B cell (primary cell): ENCODE measurements around the gene PTPN22. TPM values are rescaled to one million over a fixed set of nuclear protein-coding genes. Genes with fewer than 3 reads are reported as not detected.

Source experiments
- ATAC-seq: fragments of 200-7000 bp; cut with Tn5 transposase; one replicate; pipeline ENCODE4 v1.10.0; 2021; ENCODE audit warnings: low read depth, mild to moderate bottlenecking, moderate number of reproducible peaks, moderate library complexity
- CTCF ChIA-PET: fragments of 350-600 bp; sonication (Branson Sonifier 250); formaldehyde crosslinking; loops from one replicate; lab custom pipeline; 2021; ENCODE audit warnings: antibody characterized with exemption, inconsistent platforms; lab: Charles Lee
- POLR2A ChIA-PET: fragments of 350-600 bp; sonication (Branson Sonifier 250); formaldehyde crosslinking; loops from one replicate; lab custom pipeline; 2021; ENCODE audit warnings: antibody characterized with exemption; lab: Charles Lee
- DNase-seq: peaks from one replicate; pipeline ENCODE4 v3.0.0; 2013
- H2AFZ ChIP-seq: 2 replicates; pipeline ENCODE4 v1.6.1; 2012; ENCODE audit warnings: mild to moderate bottlenecking, low read depth, low read length; ENCODE audit not compliant: insufficient read depth, poor library complexity, severe bottlenecking
- H3K27ac ChIP-seq, 2 donors: 1 replicate in 1 of 2; 2 replicates in 1 of 2; pipeline ENCODE4 v1.5.1; 2012 to 2013; ENCODE audit warnings: low read length in 2 of 2, mild to moderate bottlenecking in 2 of 2, moderate library complexity in 1 of 2
- H3K27me3 ChIP-seq, 4 experiments: fragments of 200-600 bp in 1 of 4; sonication (generic) in 1 of 4; replicated peaks in 1 of 4; 1 replicate in 2 of 4; 2 replicates in 2 of 4; pipeline versions ENCODE4 v1.6.1 to v1.7.0; 2013 to 2016; ENCODE audit warnings: low read length in 3 of 4, mild to moderate bottlenecking in 2 of 4, mixed read lengths in 1 of 4, moderate library complexity in 1 of 4; ENCODE audit not compliant: insufficient read depth in 4 of 4, control insufficient read depth in 3 of 4; ENCODE audit errors: control extremely low read depth in 1 of 4
- H3K36me3 ChIP-seq, 2 experiments: replicated peaks in 1 of 2; 1 replicate in 1 of 2; 2 replicates in 1 of 2; pipeline versions ENCODE4 v1.6.1 to v1.7.1; 2013; ENCODE audit warnings: low read length in 1 of 2; ENCODE audit not compliant: insufficient read depth in 2 of 2, control insufficient read depth in 1 of 2; ENCODE audit errors: control extremely low read depth in 1 of 2, extremely low read depth in 1 of 2
- H3K4me1 ChIP-seq, 2 donors: fragments of 200-600 bp in 1 of 2; sonication (generic) in 1 of 2; 1 replicate in 1 of 2; 2 replicates in 1 of 2; pipeline versions ENCODE4 v1.5.1 to v1.6.1; 2013 to 2017; ENCODE audit warnings: low read length in 2 of 2; ENCODE audit not compliant: control insufficient read depth in 2 of 2, insufficient read depth in 2 of 2
- H3K4me2 ChIP-seq: replicated peaks from 2 replicates; pipeline ENCODE3; 2012; ENCODE audit warnings: mild to moderate bottlenecking, low read depth, low read length; ENCODE audit not compliant: poor library complexity, severe bottlenecking
- H3K4me3 ChIP-seq, 5 experiments: fragments of 200-600 bp in 1 of 5; sonication (generic) in 1 of 5; 1 replicate in 3 of 5; 2 replicates in 2 of 5; pipeline versions ENCODE4 v1.5.1 to v1.7.0; 2011 to 2016; ENCODE audit warnings: low read length in 4 of 5, mild to moderate bottlenecking in 4 of 5, low read depth in 2 of 5, control low read depth in 1 of 5, moderate library complexity in 1 of 5; ENCODE audit not compliant: insufficient read depth in 1 of 5; ENCODE audit errors: control extremely low read depth in 1 of 5, extremely low read depth in 1 of 5
- H3K79me2 ChIP-seq: fragments of 200-600 bp; sonication (generic); one replicate; pipeline ENCODE4 v1.6.0; 2016; ENCODE audit warnings: low read length; ENCODE audit not compliant: control insufficient read depth, insufficient read depth
- H3K9ac ChIP-seq: fragments of 200-600 bp; sonication (generic); 2 replicates; pipeline ENCODE4 v1.6.1; 2017; ENCODE audit warnings: mild to moderate bottlenecking, low read length, moderate library complexity
- H3K9me3 ChIP-seq, 3 donors: one replicate each; pipeline versions ENCODE4 v1.6.1 to v1.7.1; 2013; ENCODE audit warnings: low read length in 2 of 3; ENCODE audit not compliant: control insufficient read depth in 2 of 3, insufficient read depth in 1 of 3; ENCODE audit errors: control extremely low read depth in 1 of 3
- H4K20me1 ChIP-seq: 2 replicates; pipeline ENCODE4 v1.6.0; 2012; ENCODE audit warnings: mild to moderate bottlenecking, low read length; ENCODE audit not compliant: insufficient read depth, control insufficient read depth, poor library complexity, severe bottlenecking
- H3K27ac Mint-ChIP-seq: one replicate; pipeline ENCODE4 v1.8.0; 2021; ENCODE audit warnings: mixed read lengths
- H3K27me3 Mint-ChIP-seq: one replicate; pipeline ENCODE4 v1.8.0; 2021; ENCODE audit warnings: mixed read lengths
- H3K4me1 Mint-ChIP-seq: one replicate; pipeline ENCODE4 v1.8.0; 2021; ENCODE audit warnings: mixed read lengths
- H3K4me3 Mint-ChIP-seq: one replicate; pipeline ENCODE4 v1.8.0; 2021; ENCODE audit warnings: mixed read lengths
- H3K9me3 Mint-ChIP-seq: one replicate; pipeline ENCODE4 v1.8.0; 2022; ENCODE audit warnings: mixed read lengths; ENCODE audit not compliant: insufficient read depth
- CTCF ChIP-seq: fragments of 200-600 bp; IDR thresholded peaks from one replicate; pipeline ENCODE4 v1.8.0; 2022; ENCODE audit warnings: antibody characterized with exemption, mild to moderate bottlenecking
- WGBS: methylation state at CpG from one replicate; pipeline ENCODE4 v1.1.5; 2013; ENCODE audit warnings: missing lambda C conversion rate; ENCODE audit not compliant: insufficient coverage; 5-methylcytosine and 5-hydroxymethylcytosine counted together
- intact Hi-C: fragments of 100-400 bp; cut with micrococcal nuclease; formaldehyde crosslinking; loops from one replicate; pipeline ENCODE4 v1.10.0; 2022
- polyA plus RNA-seq: library from polyadenylated mRNA; depleted of rRNA; stranded (reverse); fragments of >200 nt; gene quantifications from 2 replicates; pipeline ENCODE4 v1.2.3, GENCODE V29; 2012
- total RNA-seq, 2 donors: library from RNA; stranded (reverse); fragments of 120-200 nt in 1 of 2; gene quantifications; 1 replicate in 1 of 2; 2 replicates in 1 of 2; pipeline versions ENCODE4 v1.2.3 to v1.2.4, GENCODE V29; 2013 to 2022

PTPN22 gene
- total and polyA plus RNA-seq, 2 donors (not counting 1 experiment from before 2014, with no cell fraction given), result 14.3 to 37.4 TPM

GRCh38 chr1:113811156-113811887 lies 60.2 kb downstream of the PTPN22 start:
- CTCF ChIA-PET, result interaction anchor here (1.0 to 1.9 kb wide), 5 partner anchors 21 to 118 kb away, joined by 3 to 7 read pairs (median 4); partner anchors contain the start of genes HIPK1 and PHTF1
- Histone ChIP-seq H3K79me2 (peaks cover 54% of the 10 kb centered on the region), H3K27me3 (no peaks in the 10 kb centered on the region), H3K36me3 (peaks cover 0 to 7% of the 10 kb centered on the region in 2 experiments), H4K20me1 (peaks cover 28% of the 10 kb centered on the region), H3K9me3 (no peaks in the 10 kb centered on the region), H3K4me2 (peak overlapping the region; percentile 76), H3K9ac (peak overlapping the region; percentile 88), H3K27ac (peak overlapping the region; percentile 86 to 93), H3K4me1 (peaks cover 27 to 28% of the 10 kb centered on the region in 2 donors), H3K4me3 (peak overlapping the region; percentile 78 to 91 (median 83)), H2AFZ (peak overlapping the region; percentile 80)
- 1% methylated on average over 27 of the region's 29 CpGs for WGBS
- Mint-ChIP-seq H3K27ac (peak overlapping the region; percentile 98), H3K4me1 (peaks cover 41% of the 10 kb centered on the region), H3K9me3 (no peaks in the 10 kb centered on the region), H3K27me3 (no peaks in the 10 kb centered on the region), H3K4me3 (peak overlapping the region; percentile 98)
- DNase-seq (no peak), ATAC-seq (no peak)
- intact Hi-C loops, result loop anchor here (5.0 to 10.0 kb wide), 4 partner anchors 536 to 1097 kb away; partner anchors contain the start of genes NRAS, PPM1J and SLC16A1
- POLR2A ChIA-PET, result interaction anchor here (0.7 to 1.3 kb wide), 3 partner anchors 26 to 117 kb away, joined by 3 to 8 read pairs (median 5); partner anchors contain the start of genes HIPK1 and PHTF1
- TF ChIP-seq CTCF, result no peak
